ENCODE measurements around the gene CTNNA1. TPM values are rescaled to one million over a fixed set of nuclear protein-coding genes. Genes with fewer than 3 reads are reported as not detected.

The CTNNA1 gene
- total and polyA plus RNA-seq, 2 of the 8 experiments (the other 6 are each of a cell fraction or from before 2014, with no cell fraction given): 115 to 349 TPM

GRCh38 chr5:138955013-138955660, 201.9 kb downstream of the CTNNA1 start (continued):
- no peak for TF ChIP-seq CHD1 (IDR thresholded peaks at IDR 0.05; ENCODE audit: low read depth, low read length)
